HG03558 (cell line): Measurements from ENCODE around the gene KIF18B.
"Not testable (repeated sequence)": the region's sequence is repeated elsewhere in the genome, so short reads cannot be mapped to it uniquely, and the experiment has no call there.

Experiments used
- ATAC-seq: cut with Tn5 transposase; IDR thresholded peaks from one replicate; pipeline ENCODE4 v1.9.1; 2021; ENCODE audit warnings: moderate number of reproducible peaks; ENCODE audit not compliant: unreplicated experiment; ENCODE audit errors: extremely low read depth

KIF18B gene

GRCh38 chr17:44970136-44970741, 22.7 kb upstream of the KIF18B start:
- ATAC-seq: no peak

GRCh38 chr17:44969144-44969780, 21.7 kb upstream of the KIF18B start:
- no peak for ATAC-seq

GRCh38 chr17:44968225-44969143, 20.9 kb upstream of the KIF18B start, which contains the start of gene C1QL1:
C1QL1 (minus strand) TSS chr17:44968303; CDS start chr17:44968048, 255 bp downstream.
- ATAC-seq: no peak

GRCh38 chr17:44967907-44968224, 20.3 kb upstream of the KIF18B start:
- no peak for ATAC-seq

- no peak for ATAC-seq
These were observed 19.7 kb upstream of the KIF18B start for GRCh38 chr17:44967026-44967906.

GRCh38 chr17:44966348-44967025, 18.9 kb upstream of the KIF18B start:
- no peak for ATAC-seq

- no peak for ATAC-seq
These were observed 18.1 kb upstream of the KIF18B start for GRCh38 chr17:44965481-44966234.

- ATAC-seq: no peak
These were observed 14.4 kb upstream of the KIF18B start for GRCh38 chr17:44961921-44962350.

- ATAC-seq: no peak
These were observed 13.1 kb upstream of the KIF18B start for GRCh38 chr17:44960691-44961090.

GRCh38 chr17:44959821-44960531, 12.4 kb upstream of the KIF18B start:
- no peak for ATAC-seq

GRCh38 chr17:44956998-44957981, 9.7 kb upstream of the KIF18B start:
- ATAC-seq: no peak

- ATAC-seq: no peak
These were observed 8.3 kb upstream of the KIF18B start for GRCh38 chr17:44955674-44956425.

- ATAC-seq: no peak
These were observed 5.4 kb upstream of the KIF18B start for GRCh38 chr17:44952946-44953475.

- ATAC-seq: no peak
These were observed 782 bp upstream of the KIF18B start for GRCh38 chr17:44948315-44948795.

- ATAC-seq: not testable (repeated sequence)
These were observed 1.9 kb downstream of the KIF18B start for GRCh38 chr17:44945652-44946051.

GRCh38 chr17:44942456-44942855, 5.1 kb downstream of the KIF18B start:
- no peak for ATAC-seq
